ENCODE measurements around the gene RFC4. TPM values are rescaled to one million over a fixed set of nuclear protein-coding genes. Genes with fewer than 3 reads are reported as not detected.

The RFC4 gene
- total and polyA plus RNA-seq, 11 donors = 4.6 to 21.0 (median 7.9) TPM

DNA sequence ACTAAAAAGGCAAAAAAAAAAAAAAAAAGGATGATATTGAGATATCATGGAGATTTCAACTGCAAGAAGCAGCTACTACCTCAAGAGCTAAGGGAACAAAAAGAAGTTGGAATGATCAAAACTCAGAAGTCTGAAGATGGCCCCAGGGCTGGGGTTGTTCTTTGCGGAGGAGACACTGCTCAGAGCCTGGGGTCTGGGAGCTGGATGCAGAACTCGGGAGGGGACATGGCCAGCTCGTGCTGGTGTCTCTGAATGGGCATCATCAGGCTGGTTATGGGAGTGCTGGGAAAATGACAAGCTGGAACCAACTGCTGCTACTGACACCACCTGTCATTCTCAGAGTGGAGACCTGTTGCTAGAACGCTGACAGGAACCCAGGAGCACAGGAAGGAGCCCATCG lies 22.1 kb upstream of the RFC4 start:
- peaks cover 10 to 75% (median 42%) of the 10 kb centered on the region in 9 donors for H3K27me3 ChIP-seq
- no peaks in the 10 kb centered on the region for H3K36me3 ChIP-seq
- DNase-seq = no peak
- intact Hi-C loops (cut with DNase I) = no loop called here
- H3K27ac ChIP-seq = no peak overlapping the region
- no peak overlapping the region for H3K4me3 ChIP-seq
- no peaks in the 10 kb centered on the region for H3K9me3 ChIP-seq
- peaks cover 0 to 29% (median 11%) of the 10 kb centered on the region in 12 donors for H3K4me1 ChIP-seq
- TF ChIP-seq CTCF (IDR thresholded peaks at IDR 0.05) (no peak), POLR2A (IDR thresholded peaks at IDR 0.05) (no peak)
- 17 to 32% (median 26%) methylated on average over 3 to 5 of the region's 5 CpGs for WGBS, 4 donors
- no peak for ATAC-seq

- WGBS, 4 donors = 2 to 16% (median 3%) methylated on average over 14 to 80 of the region's 80 CpGs
- Histone ChIP-seq H3K4me3 (peak overlapping the region; percentile 47 to 88 (median 63)), H3K9me3 (no peaks in the 10 kb centered on the region), H3K27me3 (peaks cover 10 to 67% (median 42%) of the 10 kb centered on the region in 9 donors), H3K4me1 (peaks cover 0 to 24% (median 11%) of the 10 kb centered on the region in 12 donors), H3K36me3 (no peaks in the 10 kb centered on the region), H3K27ac (peak overlapping the region in 5 of 12 donors; percentile 46 to 65 (median 60))
- TF ChIP-seq POLR2A (IDR thresholded peaks at IDR 0.05) (peak; percentile 8 to 71), CTCF (IDR thresholded peaks at IDR 0.05) (no peak)
- intact Hi-C loops (cut with DNase I) = no loop called here
- DNase-seq (peak; percentile 79 to 92 (median 84)), ATAC-seq (peak; percentile 77 to 97 (median 94))
These were observed 20.9 kb upstream of the RFC4 start for GRCh38 chr3:186826976-186827857.

DNA sequence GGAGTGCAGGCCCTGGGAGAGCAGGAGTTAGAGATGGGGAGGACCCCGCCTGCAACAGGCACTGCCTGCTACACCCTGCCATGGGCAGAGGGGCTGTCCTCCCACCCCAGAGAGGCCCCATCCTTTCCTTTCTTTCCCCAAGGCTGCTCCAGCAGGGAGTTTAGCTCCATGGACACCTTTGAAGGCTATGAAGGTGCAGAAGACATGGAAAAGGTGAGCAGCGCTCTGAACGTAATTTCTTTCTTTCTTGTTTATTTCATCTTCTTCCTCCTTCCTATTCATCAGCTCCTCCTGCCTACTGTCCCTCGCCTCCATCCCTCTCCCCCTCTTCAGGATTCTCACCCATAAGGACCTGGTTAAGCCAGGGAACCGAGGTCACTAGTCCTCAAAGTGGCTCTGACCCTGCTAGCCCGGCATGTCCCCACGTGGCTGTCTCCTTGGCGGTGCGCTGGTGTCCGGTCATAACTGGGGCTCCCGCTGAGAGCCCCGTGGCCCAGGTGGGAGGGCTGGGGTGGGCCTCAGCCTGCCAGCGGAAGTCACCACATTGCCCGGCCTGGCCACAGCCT lies 20.2 kb upstream of the RFC4 start:
- H3K27ac ChIP-seq = peak overlapping the region in 1 of 12 donors; percentile 46
- intact Hi-C loops (cut with DNase I) = no loop called here
- no peaks in the 10 kb centered on the region for H3K36me3 ChIP-seq
- WGBS, 4 donors = 15 to 33% (median 25%) methylated on average over 14 of the region's 14 CpGs
- H3K9me3 ChIP-seq = no peaks in the 10 kb centered on the region
- no peak for DNase-seq
- peaks cover 0 to 23% (median 11%) of the 10 kb centered on the region in 12 donors for H3K4me1 ChIP-seq
- H3K4me3 ChIP-seq = peak overlapping the region; percentile 47 to 88 (median 63)
- TF ChIP-seq CTCF (IDR thresholded peaks at IDR 0.05) (no peak), POLR2A (IDR thresholded peaks at IDR 0.05) (no peak)
- peaks cover 10 to 64% (median 42%) of the 10 kb centered on the region in 9 donors for H3K27me3 ChIP-seq
- peak; percentile 16 to 27 (median 24) for ATAC-seq

- Histone ChIP-seq H3K9me3 (no peaks in the 10 kb centered on the region), H3K4me3 (peak overlapping the region in 2 of 12 donors; percentile 65 to 73), H3K36me3 (no peaks in the 10 kb centered on the region), H3K27ac (no peak overlapping the region), H3K4me1 (peaks cover 0 to 23% (median 11%) of the 10 kb centered on the region in 12 donors), H3K27me3 (peaks cover 10 to 64% (median 39%) of the 10 kb centered on the region in 9 donors)
- DNase-seq (no peak), ATAC-seq (no peak)
- 45 to 53% (median 45%) methylated on average over 11 of the region's 11 CpGs for WGBS, 4 donors
- no peak for TF ChIP-seq CTCF (IDR thresholded peaks at IDR 0.05)
- no peak for TF ChIP-seq POLR2A (IDR thresholded peaks at IDR 0.05)
- intact Hi-C loops (cut with DNase I) = no loop called here
These were observed 19.7 kb upstream of the RFC4 start for GRCh38 chr3:186825872-186826409.

Data from heart left ventricle (tissue), 16 donors.